Measurements from ENCODE around the gene MIB1. TPM values are rescaled to one million over a fixed set of nuclear protein-coding genes. Genes with fewer than 3 reads are reported as not detected.
A peak's percentile ranks its signal among the peaks of the same experiment; 100 is the strongest.
"Not testable (repeated sequence)": the region's sequence is repeated elsewhere in the genome, so short reads cannot be mapped to it uniquely, and the experiment has no call there.

The MIB1 gene
- total RNA-seq, 3 donors from 2014 or later: 35.0 to 55.2 (median 37.7) TPM

GRCh38 chr18:21703241-21703820 lies 37.3 kb upstream of the MIB1 start:
- intact Hi-C loops (cut with DNase I; ENCODE audit: low total_unique reads): no loop called here
- Histone ChIP-seq H3K9me3 (no peaks in the 10 kb centered on the region), H3K27me3 (no peaks in the 10 kb centered on the region), H3K4me3 (peak overlapping the region; percentile 77 to 88 (median 83)), H3K27ac (peak overlapping the region; percentile 89 to 92), H3K4me1 (no peaks in the 10 kb centered on the region), H3K36me3 (no peaks in the 10 kb centered on the region)
- no peak for DNase-seq (ENCODE audit: low spot score in 2 of 2)
- no peak for TF ChIP-seq POLR2A (IDR thresholded peaks at IDR 0.05)
- TF ChIP-seq CTCF (IDR thresholded peaks at IDR 0.05): no peak
- TF ChIP-seq POLR2AphosphoS5 (IDR thresholded peaks at IDR 0.05): no peak

DNA sequence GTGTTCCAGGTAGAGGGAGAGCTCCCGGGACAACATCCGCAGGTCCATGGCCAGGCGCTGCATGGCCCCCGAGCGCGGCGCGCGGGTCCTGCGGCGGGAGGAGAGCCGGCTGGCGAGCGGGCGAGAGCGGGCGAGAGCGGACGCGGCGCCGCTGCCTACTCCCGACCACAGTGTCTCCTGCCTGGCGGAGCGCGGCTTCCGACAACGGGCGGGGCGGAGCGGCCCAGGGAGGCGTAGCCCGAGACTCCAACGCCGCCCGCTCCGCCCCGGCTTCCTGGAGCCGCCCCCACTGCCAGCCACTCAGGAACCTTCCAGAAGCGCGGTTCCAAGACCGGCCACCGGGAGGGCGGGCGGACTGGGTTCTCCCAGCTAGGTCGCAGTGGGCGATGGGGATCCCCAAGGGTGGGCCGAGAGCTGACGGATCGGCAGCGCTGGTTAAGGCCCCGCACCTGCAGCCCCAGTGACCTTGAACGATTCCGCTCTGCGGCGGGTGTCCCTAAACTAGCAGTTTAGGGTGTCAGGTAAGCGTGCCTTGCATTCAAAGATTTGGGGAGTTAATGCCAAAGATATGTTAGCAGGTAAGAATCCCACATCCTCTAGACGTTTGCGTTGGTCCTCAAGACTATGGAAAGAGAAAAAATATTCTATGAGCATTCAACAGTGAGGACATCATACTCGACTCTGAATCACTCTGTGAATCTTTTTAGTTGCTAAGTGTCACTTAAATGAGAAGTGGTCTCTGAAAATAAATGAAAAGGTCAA lies 35.8 kb upstream of the MIB1 start, which contains the start of gene ABHD3:
Gene ABHD3, minus strand, starts transcription at position 172 of the 762 bp plus-strand sequence. Its CDS starts 109 bp downstream, at position 63.
- intact Hi-C loops (cut with DNase I; ENCODE audit: low total_unique reads): no loop called here
- Histone ChIP-seq H3K27me3 (no peaks in the 10 kb centered on the region), H3K4me3 (peak within 1 kb of the TSS; percentile 77 to 88 (median 83)), H3K27ac (peak within 1 kb of the TSS; percentile 89 to 92), H3K4me1 (no peaks in the 10 kb centered on the region), H3K9me3 (no peaks in the 10 kb centered on the region), H3K36me3 (no peaks in the 10 kb centered on the region)
- TF ChIP-seq POLR2A (IDR thresholded peaks at IDR 0.05): no peak
- peak; percentile 32 to 43 (median 42) for TF ChIP-seq POLR2AphosphoS5 (IDR thresholded peaks at IDR 0.05)
- peak; percentile 43 to 86 (median 70) for TF ChIP-seq CTCF (IDR thresholded peaks at IDR 0.05)
- peak; percentile 86 to 91 for DNase-seq (ENCODE audit: low spot score in 2 of 2)

GRCh38 chr18:21706386-21706865 lies 34.2 kb upstream of the MIB1 start:
- DNase-seq (ENCODE audit: low spot score in 2 of 2): no peak
- intact Hi-C loops (cut with DNase I; ENCODE audit: low total_unique reads): no loop called here
- Histone ChIP-seq H3K27ac (no peak overlapping the region), H3K4me3 (no peak overlapping the region), H3K9me3 (no peaks in the 10 kb centered on the region), H3K27me3 (no peaks in the 10 kb centered on the region), H3K36me3 (no peaks in the 10 kb centered on the region), H3K4me1 (no peaks in the 10 kb centered on the region)
- TF ChIP-seq CTCF (IDR thresholded peaks at IDR 0.05): no peak
- no peak for TF ChIP-seq POLR2A (IDR thresholded peaks at IDR 0.05)
- no peak for TF ChIP-seq POLR2AphosphoS5 (IDR thresholded peaks at IDR 0.05)

DNA sequence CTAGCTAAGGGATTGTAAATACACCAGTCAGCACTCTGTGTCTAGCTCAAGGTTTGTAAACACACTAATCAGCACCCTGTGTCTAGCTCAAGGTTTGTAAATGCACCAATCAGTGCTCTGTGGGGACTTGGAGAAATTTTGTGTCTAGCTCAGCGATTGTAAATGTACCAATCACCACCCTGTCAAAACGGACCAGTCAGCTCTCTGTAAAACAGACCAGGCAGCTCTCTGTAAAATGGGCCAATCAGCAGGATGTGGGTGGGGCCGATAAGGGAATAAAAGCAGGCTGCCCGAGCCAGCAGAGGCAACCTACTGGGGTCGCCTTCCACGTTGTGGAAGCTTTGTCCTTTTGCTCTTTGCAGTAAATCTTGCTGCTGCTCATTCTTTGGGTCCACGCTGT lies 33.5 kb upstream of the MIB1 start:
- H3K9me3 ChIP-seq; H3K27ac ChIP-seq; intact Hi-C loops (cut with DNase I; ENCODE audit: low total_unique reads); H3K4me1 ChIP-seq; H3K27me3 ChIP-seq; DNase-seq (ENCODE audit: low spot score in 2 of 2); H3K4me3 ChIP-seq; H3K36me3 ChIP-seq: not testable (repeated sequence)

- Histone ChIP-seq H3K36me3 (no peaks in the 10 kb centered on the region), H3K27ac (no peak overlapping the region), H3K9me3 (no peaks in the 10 kb centered on the region), H3K4me3 (no peak overlapping the region), H3K27me3 (no peaks in the 10 kb centered on the region), H3K4me1 (no peaks in the 10 kb centered on the region)
- no peak for TF ChIP-seq POLR2AphosphoS5 (IDR thresholded peaks at IDR 0.05)
- no peak for TF ChIP-seq POLR2A (IDR thresholded peaks at IDR 0.05)
- TF ChIP-seq CTCF (IDR thresholded peaks at IDR 0.05): no peak
- intact Hi-C loops (cut with DNase I; ENCODE audit: low total_unique reads): no loop called here
- DNase-seq (ENCODE audit: low spot score in 2 of 2): no peak
These were observed 26.1 kb upstream of the MIB1 start for GRCh38 chr18:21714474-21714873.

All from breast epithelium (tissue), 4 donors.